Spleen (tissue), 7 donors: Measurements from ENCODE around the gene SLC35F3.

Experiments
- CTCF ChIP-seq, 11 experiments: fragments of 200-600 bp in 7 of 11; fragments of 450-650 bp in 4 of 11; sonication (generic) in 4 of 11; IDR thresholded peaks in 8 of 11; conservative IDR thresholded peaks in 3 of 11; 1 replicate in 7 of 11; 2 replicates in 4 of 11; pipeline versions ENCODE4 v1.4.0 to v1.8.0; 2016 to 2021; ENCODE audit warnings: antibody characterized with exemption in 11 of 11, inconsistent platforms in 4 of 11, mild to moderate bottlenecking in 1 of 11
- POLR2A ChIP-seq, 3 donors: fragments of 450-650 bp; IDR thresholded peaks; one replicate each; pipeline ENCODE4 v1.5.1; 2017; ENCODE audit warnings: antibody characterized with exemption in 3 of 3, mild to moderate bottlenecking in 1 of 3
- donor health status: DM: no; HTN: no; CAD: no; lungs with moderate emphysema.
- donor health status: DM: no; HTN: no; CAD: no.
- donor health status: DM: no; HTN: no; CAD: no.

GRCh38 chr1:234212764-234213657 lies 308.5 kb downstream of the SLC35F3 start:
- TF ChIP-seq CTCF (IDR thresholded peaks at IDR 0.05 in 8 of 11, conservative IDR thresholded peaks at IDR 0.05 in 3 of 11) (peak in 6 of 11 experiments; percentile 14 to 53 (median 34)), POLR2A (IDR thresholded peaks at IDR 0.05) (no peak)
